ENCODE results near the gene RAB11FIP3.
"Not testable (repeated sequence)": the region's sequence is repeated elsewhere in the genome, so short reads cannot be mapped to it uniquely, and the experiment has no call there.

GRCh38 chr16:507527-507926, 82.1 kb downstream of the RAB11FIP3 start:
- not testable (repeated sequence) for TF ChIP-seq CTCF (IDR thresholded peaks at IDR 0.05); RFX5 (IDR thresholded peaks at IDR 0.05; ENCODE audit: low read length); YY1 (IDR thresholded peaks at IDR 0.05; ENCODE audit: low read depth); POLR2AphosphoS5 (IDR thresholded peaks at IDR 0.05; ENCODE audit: low read depth, low read length); SIN3A (IDR thresholded peaks at IDR 0.05; ENCODE audit: borderline replicate concordance, low read depth, low read length); FOSL2 (IDR thresholded peaks at IDR 0.05; ENCODE audit: borderline replicate concordance, low read depth); SMC3 (IDR thresholded peaks at IDR 0.05; ENCODE audit: low read depth, low read length); USF2 (IDR thresholded peaks at IDR 0.05; ENCODE audit: borderline replicate concordance, low read depth, low read length); EP300 (IDR thresholded peaks at IDR 0.05; ENCODE audit: borderline replicate concordance in 1 of 2, low read depth in 1 of 2, low read length in 1 of 2); RAD21 (IDR thresholded peaks at IDR 0.05; ENCODE audit: low read length); JUND (IDR thresholded peaks at IDR 0.05)
